Activated B cell treated with CpG ODN at 0.5 μM for 24 hours (primary cell): ENCODE data around the gene TPCN2. TPM values are rescaled to one million over a fixed set of nuclear protein-coding genes. Genes with fewer than 3 reads are reported as not detected.

Source experiments
- ATAC-seq: fragments of 200-7000 bp; cut with Tn5 transposase; one replicate; pipeline ENCODE4 v1.10.0; 2021; ENCODE audit warnings: low read depth, mild to moderate bottlenecking, moderate library complexity
- CTCF ChIA-PET: fragments of 350-600 bp; sonication (Branson Sonifier 250); formaldehyde crosslinking; loops from one replicate; lab custom pipeline; 2021; ENCODE audit warnings: antibody characterized with exemption; lab: Charles Lee
- POLR2A ChIA-PET: fragments of 350-600 bp; sonication (Branson Sonifier 250); formaldehyde crosslinking; loops from one replicate; lab custom pipeline; 2021; ENCODE audit warnings: antibody characterized with exemption; lab: Charles Lee
- DNase-seq: peaks from one replicate; pipeline ENCODE4 v3.0.0; 2022
- H3K27ac Mint-ChIP-seq: one replicate; pipeline ENCODE4 v1.8.0; 2020; ENCODE audit warnings: mixed read lengths
- H3K27me3 Mint-ChIP-seq: one replicate; pipeline ENCODE4 v1.8.0; 2021; ENCODE audit warnings: mixed read lengths
- H3K36me3 Mint-ChIP-seq: one replicate; pipeline ENCODE4 v1.8.0; 2021; ENCODE audit warnings: low read depth, mixed read lengths
- H3K4me1 Mint-ChIP-seq: one replicate; pipeline ENCODE4 v1.8.0; 2021; ENCODE audit warnings: mixed read lengths
- H3K4me3 Mint-ChIP-seq: one replicate; pipeline ENCODE4 v1.8.0; 2020; ENCODE audit warnings: mild to moderate bottlenecking, mixed read lengths
- H3K9me3 Mint-ChIP-seq: one replicate; pipeline ENCODE4 v1.8.0; 2020; ENCODE audit warnings: mixed read lengths
- CTCF ChIP-seq: fragments of 200-600 bp; IDR thresholded peaks from one replicate; pipeline ENCODE4 v1.8.0; 2022; ENCODE audit warnings: antibody characterized with exemption, mild to moderate bottlenecking
- intact Hi-C: fragments of 100-400 bp; cut with micrococcal nuclease; formaldehyde crosslinking; loops from one replicate; pipeline ENCODE4 v1.15.1; 2024
- total RNA-seq: library from RNA; stranded (reverse); gene quantifications from 2 replicates; pipeline ENCODE4 v1.2.3, GENCODE V29; 2022

The TPCN2 gene
- total RNA-seq, 1 donor from 2014 or later = 35.4 TPM

GRCh38 chr11:69004411-69005182, 44.1 kb upstream of the TPCN2 start:
- Mint-ChIP-seq H3K36me3 (no peaks in the 10 kb centered on the region), H3K27me3 (peaks cover 12% of the 10 kb centered on the region), H3K9me3 (no peaks in the 10 kb centered on the region), H3K4me3 (no peak overlapping the region), H3K27ac (no peak overlapping the region), H3K4me1 (no peaks in the 10 kb centered on the region)
- DNase-seq (no peak), ATAC-seq (no peak)
- no peak for TF ChIP-seq CTCF
- intact Hi-C loops = no loop called here
- ChIA-PET CTCF (no interaction called here), POLR2A (no interaction called here)

- Mint-ChIP-seq H3K4me3 (no peak overlapping the region), H3K36me3 (no peaks in the 10 kb centered on the region), H3K4me1 (no peaks in the 10 kb centered on the region), H3K27me3 (peaks cover 12% of the 10 kb centered on the region), H3K9me3 (no peaks in the 10 kb centered on the region), H3K27ac (no peak overlapping the region)
- ChIA-PET CTCF (no interaction called here), POLR2A (no interaction called here)
- ATAC-seq = no peak
- no peak for DNase-seq
- intact Hi-C loops = no loop called here
- TF ChIP-seq CTCF = no peak
These were observed 43.5 kb upstream of the TPCN2 start for GRCh38 chr11:69005183-69005630.

- no peaks in the 10 kb centered on the region for H3K9me3 Mint-ChIP-seq
- H3K27ac Mint-ChIP-seq = no peak overlapping the region
- H3K4me1 Mint-ChIP-seq = no peaks in the 10 kb centered on the region
- H3K4me3 Mint-ChIP-seq = no peak overlapping the region
- no peaks in the 10 kb centered on the region for H3K36me3 Mint-ChIP-seq
- POLR2A ChIA-PET = no interaction called here
- CTCF ChIA-PET = no interaction called here
- no peak for ATAC-seq
- intact Hi-C loops = no loop called here
- DNase-seq = no peak
- H3K27me3 Mint-ChIP-seq = peaks cover 12% of the 10 kb centered on the region
- TF ChIP-seq CTCF = no peak
These were observed 42.9 kb upstream of the TPCN2 start for GRCh38 chr11:69005631-69006368.

- no peak for TF ChIP-seq CTCF
- DNase-seq (no peak), ATAC-seq (no peak)
- Mint-ChIP-seq H3K4me1 (peaks cover 5% of the 10 kb centered on the region), H3K4me3 (no peak overlapping the region), H3K9me3 (no peaks in the 10 kb centered on the region), H3K27me3 (peaks cover 17% of the 10 kb centered on the region), H3K27ac (no peak overlapping the region), H3K36me3 (no peaks in the 10 kb centered on the region)
- intact Hi-C loops = no loop called here
- POLR2A ChIA-PET = interaction anchor here (0.7 kb wide), 1 partner anchor 50 kb away, joined by 10 read pairs; no protein-coding TSS in a partner anchor
- CTCF ChIA-PET = no interaction called here
These were observed 41.9 kb upstream of the TPCN2 start for GRCh38 chr11:69006816-69007215.

GRCh38 chr11:69007975-69008381, 40.8 kb upstream of the TPCN2 start:
- DNase-seq (no peak), ATAC-seq (no peak)
- Mint-ChIP-seq H3K4me3 (no peak overlapping the region), H3K27ac (no peak overlapping the region), H3K9me3 (no peaks in the 10 kb centered on the region), H3K27me3 (peaks cover 24% of the 10 kb centered on the region), H3K36me3 (no peaks in the 10 kb centered on the region), H3K4me1 (peaks cover 5% of the 10 kb centered on the region)
- ChIA-PET POLR2A (no interaction called here), CTCF (no interaction called here)
- intact Hi-C loops = no loop called here
- no peak for TF ChIP-seq CTCF
